ENCODE data around the gene MTMR6. TPM values are rescaled to one million over a fixed set of nuclear protein-coding genes. Genes with fewer than 3 reads are reported as not detected.

Gene MTMR6
- total and polyA plus RNA-seq, 11 donors = 3.4 to 21.5 (median 17.4) TPM

DNA sequence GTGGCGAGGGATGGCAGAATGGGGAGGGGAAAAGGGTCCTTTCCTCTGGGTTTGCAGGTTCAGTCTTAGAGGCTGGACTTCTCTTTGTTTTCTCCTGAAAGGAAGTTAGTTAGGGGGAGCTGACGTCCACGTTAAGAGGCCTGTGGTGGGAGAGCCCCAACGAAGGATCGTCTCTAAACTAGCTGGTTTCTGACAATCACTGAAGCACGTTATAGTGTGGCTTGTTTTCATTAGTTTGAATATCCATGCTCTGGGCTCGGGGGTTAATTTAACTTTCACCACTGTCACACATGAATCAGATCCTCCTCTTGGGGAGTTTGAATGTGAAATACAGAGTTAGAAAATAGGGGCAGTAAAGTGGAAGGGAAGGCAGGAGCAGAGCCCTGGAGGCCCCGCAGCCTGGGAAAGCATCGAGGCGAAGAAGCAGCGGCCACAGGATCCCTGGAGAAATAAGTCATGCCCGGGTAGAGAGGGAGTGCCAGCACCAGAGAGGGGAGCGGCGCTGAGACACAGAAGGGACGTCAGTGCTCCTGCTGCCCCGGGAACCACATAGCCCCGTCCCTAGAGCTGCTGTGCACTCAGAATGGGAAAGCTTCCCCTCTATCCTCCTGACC lies 84.1 kb downstream of the MTMR6 start:
- ATAC-seq (no peak), DNase-seq (no peak)
- Histone ChIP-seq H3K4me3 (no peak overlapping the region), H3K27me3 (peaks cover 0 to 12% (median 0%) of the 10 kb centered on the region in 9 donors), H3K4me1 (no peaks in the 10 kb centered on the region), H3K9me3 (no peaks in the 10 kb centered on the region), H3K27ac (no peak overlapping the region), H3K36me3 (no peaks in the 10 kb centered on the region)
- TF ChIP-seq POLR2A (IDR thresholded peaks at IDR 0.05) = no peak
- TF ChIP-seq CTCF (IDR thresholded peaks at IDR 0.05) = no peak
- intact Hi-C loops (cut with DNase I) = no loop called here
- WGBS, 4 donors = 35 to 46% (median 41%) methylated on average over 17 of the region's 17 CpGs

- Histone ChIP-seq H3K4me3 (no peak overlapping the region), H3K9me3 (no peaks in the 10 kb centered on the region), H3K36me3 (no peaks in the 10 kb centered on the region), H3K4me1 (no peaks in the 10 kb centered on the region), H3K27ac (no peak overlapping the region), H3K27me3 (peaks cover 0 to 12% (median 0%) of the 10 kb centered on the region in 9 donors)
- ATAC-seq (no peak), DNase-seq (no peak)
- TF ChIP-seq POLR2A (IDR thresholded peaks at IDR 0.05) (no peak), CTCF (IDR thresholded peaks at IDR 0.05) (no peak)
- 37 to 44% (median 39%) methylated on average over 4 of the region's 4 CpGs for WGBS, 4 donors
- intact Hi-C loops (cut with DNase I) = no loop called here
Measured at GRCh38 chr13:25200783-25201182, 86.5 kb downstream of the MTMR6 start.

DNA sequence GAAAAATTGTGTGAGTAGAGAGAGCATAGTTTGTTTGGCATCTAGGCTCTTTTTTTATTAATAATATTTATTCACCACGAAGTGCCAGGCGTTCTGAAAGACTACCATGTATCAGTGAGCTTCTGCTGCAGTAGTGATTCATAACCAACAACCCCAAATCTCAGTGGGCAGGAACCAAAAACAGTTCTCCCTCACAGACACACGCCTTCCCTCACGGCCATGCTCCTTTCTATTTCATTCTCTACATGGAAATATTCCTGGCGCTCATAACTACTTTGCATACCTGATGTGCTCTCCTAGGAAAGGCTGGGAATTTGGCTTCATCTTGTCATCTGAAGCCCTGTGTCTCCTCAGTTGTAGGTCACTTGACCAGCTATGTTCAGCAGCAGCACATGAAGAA lies 88.6 kb downstream of the MTMR6 start:
- TF ChIP-seq POLR2A (IDR thresholded peaks at IDR 0.05) (no peak), CTCF (IDR thresholded peaks at IDR 0.05) (no peak)
- H3K9me3 ChIP-seq = peaks cover 0 to 3% (median 0%) of the 10 kb centered on the region in 12 donors
- 80 to 84% (median 82%) methylated on average over 5 of the region's 5 CpGs for WGBS, 4 donors
- no peak for DNase-seq
- H3K4me1 ChIP-seq = no peaks in the 10 kb centered on the region
- H3K27ac ChIP-seq = no peak overlapping the region
- H3K27me3 ChIP-seq = peaks cover 0 to 17% (median 0%) of the 10 kb centered on the region in 9 donors
- H3K36me3 ChIP-seq = no peaks in the 10 kb centered on the region
- H3K4me3 ChIP-seq = no peak overlapping the region
- ATAC-seq = no peak
- intact Hi-C loops (cut with DNase I) = no loop called here

GRCh38 chr13:25196971-25197370 lies 90.3 kb downstream of the MTMR6 start:
- DNase-seq = no peak
- Histone ChIP-seq H3K4me3 (no peak overlapping the region), H3K36me3 (no peaks in the 10 kb centered on the region), H3K9me3 (peaks cover 0 to 3% (median 0%) of the 10 kb centered on the region in 12 donors), H3K27ac (no peak overlapping the region), H3K27me3 (peaks cover 0 to 29% (median 0%) of the 10 kb centered on the region in 9 donors), H3K4me1 (no peaks in the 10 kb centered on the region)
- no peak for TF ChIP-seq CTCF (IDR thresholded peaks at IDR 0.05)
- TF ChIP-seq POLR2A (IDR thresholded peaks at IDR 0.05) = no peak
- intact Hi-C loops (cut with DNase I) = no loop called here
- ATAC-seq = no peak
- WGBS, 4 donors = 81 to 90% (median 86%) methylated on average over 11 of the region's 11 CpGs

Other genes starting within 250 kb of the MTMR6 start
- gene PABPC3, start 191.4 kb downstream of the MTMR6 start, total RNA-seq = under 1 TPM in 3 of 9 donors, not detected in 6; 0.07 to 0.16 (median 0.08) TPM
- under 1 TPM in 1 of 2 donors, not detected in 1; 0.03 TPM for gene PABPC3, start 191.4 kb downstream of the MTMR6 start, polyA plus RNA-seq
- gene AMER2, start 115.2 kb downstream of the MTMR6 start, total RNA-seq = not detected
- not detected for gene AMER2, start 115.2 kb downstream of the MTMR6 start, polyA plus RNA-seq
- gene NUP58, start 14.1 kb upstream of the MTMR6 start, total RNA-seq = 10 to 100 TPM; 18.3 to 39.1 (median 24.4) TPM
- gene NUP58, start 14.1 kb upstream of the MTMR6 start, polyA plus RNA-seq = 10 to 100 TPM in 1 of 2 donors, 1 to 10 TPM in 1; 7.0 to 20.1 TPM
- under 1 TPM in 7 of 9 donors, not detected in 2; 0.02 to 0.29 (median 0.05) TPM for gene ATP8A2, start 84.5 kb upstream of the MTMR6 start, total RNA-seq
- gene ATP8A2, start 84.5 kb upstream of the MTMR6 start, polyA plus RNA-seq = under 1 TPM; 0.01 to 0.04 TPM